HCT116 (cell line): ENCODE measurements around the gene SORCS2. TPM values are rescaled to one million over a fixed set of nuclear protein-coding genes. Genes with fewer than 3 reads are reported as not detected.

Experiments used
- ATAC-seq: fragments of 200-7000 bp; cut with Tn5 transposase; 2 replicates; pipeline ENCODE4 v1.9.1; 2020; ENCODE audit warnings: mild to moderate bottlenecking, moderate library complexity
- BruUV-seq: library from RNA; stranded (reverse); fragments of 400-500 nt; replicated peaks from 2 replicates; lab custom pipeline; 2021; lab: Mats Ljungman, UMichigan
- CTCF ChIA-PET: fragments of 300-600 bp; sonication (Branson Sonifier 250); formaldehyde crosslinking; loops from one replicate; lab custom pipeline; 2021; ENCODE audit warnings: antibody characterized with exemption; lab: Charles Lee
- POLR2A ChIA-PET: fragments of 300-600, 350-600 bp; sonication (Branson Sonifier 250); formaldehyde crosslinking; loops from one replicate; lab custom pipeline; 2021; ENCODE audit warnings: antibody characterized with exemption; lab: Charles Lee
- RAD21 ChIA-PET, 2 experiments: fragments of 300-600 bp; sonication (Branson Sonifier 250); formaldehyde crosslinking; loops; one replicate each; lab custom pipeline; 2023; ENCODE audit warnings: low total read pairs in 2 of 2; ENCODE audit not compliant: uncharacterized antibody in 2 of 2, unreplicated experiment in 2 of 2, low non-redundant PET in 1 of 2; lab: Charles Lee
- DNase-seq: peaks from one replicate; pipeline ENCODE4 v3.0.0-alpha.2; 2010; ENCODE audit warnings: low read depth, low spot score
- H2AFZ ChIP-seq: fragments of 200-600 bp; shearing (Covaris generic), sonication (generic); 2 replicates; pipeline ENCODE4 v1.6.1; 2017; ENCODE audit warnings: low read depth, mixed run types, mixed read lengths, antibody characterized with exemption, low read length; ENCODE audit not compliant: poor library complexity, severe bottlenecking
- H3K27ac ChIP-seq: 2 replicates; pipeline ENCODE4 v1.5.1; 2012; ENCODE audit warnings: low read depth, low read length
- H3K27me3 ChIP-seq: fragments of 200-600 bp; sonication (generic); 2 replicates; pipeline ENCODE4 v1.6.1; 2016; ENCODE audit warnings: mixed run types, low read length, mixed read lengths; ENCODE audit not compliant: insufficient read depth
- H3K36me3 ChIP-seq, 2 experiments: fragments of 200-500 bp in 1 of 2; fragments of 200-600 bp in 1 of 2; sonication (Bioruptor generic) in 1 of 2; sonication (generic) in 1 of 2; 2 replicates each; pipeline versions ENCODE4 v1.5.1 to v1.6.1; 2014 to 2016; ENCODE audit warnings: low read length in 2 of 2, inconsistent platforms in 1 of 2, mixed read lengths in 1 of 2, mixed run types in 1 of 2; ENCODE audit not compliant: insufficient read depth in 2 of 2, control insufficient read depth in 1 of 2
- H3K4me1 ChIP-seq, 2 experiments: fragments of 200-600 bp in 1 of 2; sonication (generic) in 1 of 2; 2 replicates each; pipeline versions ENCODE4 v1.5.1 to v1.6.1; 2012 to 2017; ENCODE audit warnings: low read length in 2 of 2, inconsistent platforms in 1 of 2, mild to moderate bottlenecking in 1 of 2, mixed read lengths in 1 of 2, mixed run types in 1 of 2, moderate library complexity in 1 of 2; ENCODE audit not compliant: insufficient read depth in 2 of 2, control insufficient read depth in 1 of 2
- H3K4me2 ChIP-seq: fragments of 200-600 bp; sonication (generic); 2 replicates; pipeline ENCODE4 v1.6.1; 2017; ENCODE audit warnings: mixed run types, low read length, mixed read lengths
- H3K4me3 ChIP-seq, 2 experiments: fragments of 200-600 bp in 1 of 2; sonication (generic) in 1 of 2; replicated peaks in 1 of 2; 2 replicates each; pipeline ENCODE4 v1.5.1; 2011 to 2016; ENCODE audit warnings: low read length in 2 of 2, control low read depth in 1 of 2, low read depth in 1 of 2, mild to moderate bottlenecking in 1 of 2, mixed read lengths in 1 of 2, mixed run types in 1 of 2
- H3K79me2 ChIP-seq: fragments of 200-600 bp; sonication (generic); 2 replicates; pipeline ENCODE4 v1.6.1; 2017; ENCODE audit warnings: mild to moderate bottlenecking, mixed run types, low read length, moderate library complexity, mixed read lengths; ENCODE audit not compliant: insufficient read depth
- H3K9ac ChIP-seq: fragments of 200-600 bp; sonication (generic); 2 replicates; pipeline ENCODE4 v1.6.1; 2016; ENCODE audit warnings: low read length, mixed read lengths
- H3K9me2 ChIP-seq: fragments of 200-600 bp; sonication (generic), shearing (Covaris generic); 2 replicates; pipeline ENCODE4 v1.6.1; 2017; ENCODE audit warnings: mixed run types, mild to moderate bottlenecking, moderate library complexity; ENCODE audit not compliant: insufficient read depth
- H3K9me3 ChIP-seq, 2 experiments: fragments of 200-500 bp in 1 of 2; fragments of 200-600 bp in 1 of 2; sonication (Bioruptor generic) in 1 of 2; sonication (generic) in 1 of 2; 2 replicates each; pipeline ENCODE4 v1.6.1; 2014 to 2017; ENCODE audit warnings: low read length in 2 of 2, mixed read lengths in 2 of 2, inconsistent platforms in 1 of 2, low read depth in 1 of 2, mild to moderate bottlenecking in 1 of 2, mixed run types in 1 of 2, moderate library complexity in 1 of 2; ENCODE audit not compliant: control insufficient read depth in 1 of 2, insufficient read depth in 1 of 2
- H4K20me1 ChIP-seq: fragments of 200-600 bp; sonication (generic), shearing (Covaris generic); 2 replicates; pipeline ENCODE4 v1.6.1; 2017; ENCODE audit warnings: mixed run types, mild to moderate bottlenecking, moderate library complexity; ENCODE audit not compliant: insufficient read depth
- CEBPB ChIP-seq: IDR thresholded peaks from 2 replicates; pipeline ENCODE4 v1.6.1; 2012; ENCODE audit warnings: low read depth
- ELF1 ChIP-seq: IDR thresholded peaks from 2 replicates; pipeline ENCODE4 v1.6.1; 2012; ENCODE audit warnings: low read depth, borderline replicate concordance
- JUND ChIP-seq: IDR thresholded peaks from 2 replicates; pipeline ENCODE4 v1.6.1; 2012
- SRF ChIP-seq: IDR thresholded peaks from 2 replicates; pipeline ENCODE4 v1.6.1; 2012; ENCODE audit warnings: low read depth
- ZNF274 ChIP-seq: fragments of 200-500 bp; sonication (Bioruptor generic); IDR thresholded peaks from 2 replicates; pipeline ENCODE4 v1.6.1; 2014; ENCODE audit warnings: mild to moderate bottlenecking, low read depth, low read length, inconsistent platforms
- intact Hi-C: fragments of 100-400 bp; cut with micrococcal nuclease; formaldehyde crosslinking; loops from 2 replicates; pipeline ENCODE4 v1.10.0; 2022
- total RNA-seq: library from RNA; stranded (reverse); gene quantifications from one replicate; pipeline ENCODE4 v1.2.1, GENCODE V29; 2021; ENCODE audit not compliant: unreplicated experiment
- TF ChIP-seq, protein P1 (sequence below): IDR thresholded peaks from 2 replicates; pipeline ENCODE4 v1.6.1; 2012; ENCODE audit warnings: low read depth
- TF ChIP-seq, protein P2 (sequence below): IDR thresholded peaks from 2 replicates; pipeline ENCODE4 v1.6.1; 2012

Gene SORCS2
- total RNA-seq, 1 experiment from 2014 or later, result 0.37 TPM

DNA sequence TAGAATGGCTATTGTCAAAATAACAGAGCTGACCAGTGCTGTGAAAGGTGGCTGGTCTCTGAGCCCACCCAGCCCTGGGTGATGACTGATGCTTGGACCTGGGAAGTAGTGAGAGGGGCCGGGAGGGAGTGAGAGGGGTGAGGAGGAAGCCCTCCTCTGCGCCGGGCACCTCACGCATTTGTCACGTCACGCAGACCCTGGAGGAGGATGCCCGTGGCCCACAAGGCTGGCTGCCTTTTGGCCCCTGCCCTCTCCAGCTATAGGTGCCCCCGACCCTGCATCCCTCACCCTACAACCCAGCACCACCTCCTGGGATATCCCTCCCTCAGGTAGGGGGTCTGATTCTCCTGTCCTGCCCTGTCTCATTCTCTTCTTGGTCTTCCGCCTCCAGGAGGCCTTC, 539.9 kb downstream of the SORCS2 start:
- ChIA-PET RAD21 (no interaction called here), POLR2A (no interaction called here), CTCF (no interaction called here)
- no peak overlapping the region for H3K9ac ChIP-seq
- no peak overlapping the region for H3K4me2 ChIP-seq
- no peak overlapping the region for H3K4me3 ChIP-seq
- H2AFZ ChIP-seq, result no peak overlapping the region
- no peaks in the 10 kb centered on the region for H3K9me2 ChIP-seq
- no peaks in the 10 kb centered on the region for H3K27me3 ChIP-seq
- no peaks in the 10 kb centered on the region for H4K20me1 ChIP-seq
- intact Hi-C loops, result no loop called here
- ATAC-seq, result no peak
- no peaks in the 10 kb centered on the region for H3K79me2 ChIP-seq
- DNase-seq, result no peak
- H3K9me3 ChIP-seq, result no peaks in the 10 kb centered on the region
- no peaks in the 10 kb centered on the region for H3K4me1 ChIP-seq
- TF ChIP-seq ELF1, result no peak
- TF ChIP-seq JUND, result no peak
- TF ChIP-seq, protein P1, sequence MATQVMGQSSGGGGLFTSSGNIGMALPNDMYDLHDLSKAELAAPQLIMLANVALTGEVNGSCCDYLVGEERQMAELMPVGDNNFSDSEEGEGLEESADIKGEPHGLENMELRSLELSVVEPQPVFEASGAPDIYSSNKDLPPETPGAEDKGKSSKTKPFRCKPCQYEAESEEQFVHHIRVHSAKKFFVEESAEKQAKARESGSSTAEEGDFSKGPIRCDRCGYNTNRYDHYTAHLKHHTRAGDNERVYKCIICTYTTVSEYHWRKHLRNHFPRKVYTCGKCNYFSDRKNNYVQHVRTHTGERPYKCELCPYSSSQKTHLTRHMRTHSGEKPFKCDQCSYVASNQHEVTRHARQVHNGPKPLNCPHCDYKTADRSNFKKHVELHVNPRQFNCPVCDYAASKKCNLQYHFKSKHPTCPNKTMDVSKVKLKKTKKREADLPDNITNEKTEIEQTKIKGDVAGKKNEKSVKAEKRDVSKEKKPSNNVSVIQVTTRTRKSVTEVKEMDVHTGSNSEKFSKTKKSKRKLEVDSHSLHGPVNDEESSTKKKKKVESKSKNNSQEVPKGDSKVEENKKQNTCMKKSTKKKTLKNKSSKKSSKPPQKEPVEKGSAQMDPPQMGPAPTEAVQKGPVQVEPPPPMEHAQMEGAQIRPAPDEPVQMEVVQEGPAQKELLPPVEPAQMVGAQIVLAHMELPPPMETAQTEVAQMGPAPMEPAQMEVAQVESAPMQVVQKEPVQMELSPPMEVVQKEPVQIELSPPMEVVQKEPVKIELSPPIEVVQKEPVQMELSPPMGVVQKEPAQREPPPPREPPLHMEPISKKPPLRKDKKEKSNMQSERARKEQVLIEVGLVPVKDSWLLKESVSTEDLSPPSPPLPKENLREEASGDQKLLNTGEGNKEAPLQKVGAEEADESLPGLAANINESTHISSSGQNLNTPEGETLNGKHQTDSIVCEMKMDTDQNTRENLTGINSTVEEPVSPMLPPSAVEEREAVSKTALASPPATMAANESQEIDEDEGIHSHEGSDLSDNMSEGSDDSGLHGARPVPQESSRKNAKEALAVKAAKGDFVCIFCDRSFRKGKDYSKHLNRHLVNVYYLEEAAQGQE, result no peak
- TF ChIP-seq CEBPB, result no peak
- TF ChIP-seq, protein P2, sequence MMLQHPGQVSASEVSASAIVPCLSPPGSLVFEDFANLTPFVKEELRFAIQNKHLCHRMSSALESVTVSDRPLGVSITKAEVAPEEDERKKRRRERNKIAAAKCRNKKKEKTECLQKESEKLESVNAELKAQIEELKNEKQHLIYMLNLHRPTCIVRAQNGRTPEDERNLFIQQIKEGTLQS, result no peak
- no peaks in the 10 kb centered on the region for H3K36me3 ChIP-seq
- no TSS peak for BruUV-seq
- no peak overlapping the region for H3K27ac ChIP-seq

DNA sequence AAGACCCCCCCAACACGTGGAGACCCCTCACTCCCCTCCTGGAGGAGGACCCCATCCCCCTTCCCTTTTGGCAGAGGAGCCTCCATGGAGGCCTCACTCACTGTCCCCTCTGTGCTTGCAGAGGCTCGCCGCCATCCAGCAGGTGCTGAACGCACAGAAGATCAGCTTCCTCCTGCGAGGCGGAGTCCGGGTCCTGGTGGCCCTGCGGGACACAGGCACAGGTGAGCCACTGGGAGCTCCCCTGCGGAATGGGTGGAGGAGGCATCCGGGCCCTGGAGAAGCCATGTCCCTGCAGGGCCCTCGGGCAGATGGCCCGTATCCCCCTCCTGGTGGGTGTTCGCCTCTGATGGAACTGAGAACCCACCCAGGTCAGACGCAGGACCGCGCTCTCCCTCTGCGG, 540.9 kb downstream of the SORCS2 start:
- CTCF ChIA-PET, result no interaction called here
- intact Hi-C loops, result no loop called here
- TF ChIP-seq SRF, result no peak
- no peak for TF ChIP-seq ZNF274

More for the DNA sequence above, 540.9 kb downstream of the SORCS2 start:
- H3K4me1 ChIP-seq, result no peaks in the 10 kb centered on the region
- H3K9me2 ChIP-seq, result no peaks in the 10 kb centered on the region
- H2AFZ ChIP-seq, result no peak overlapping the region
- no peak overlapping the region for H3K4me3 ChIP-seq
- H4K20me1 ChIP-seq, result no peaks in the 10 kb centered on the region
- no peak overlapping the region for H3K27ac ChIP-seq
- H3K9ac ChIP-seq, result no peak overlapping the region
- DNase-seq (no peak), ATAC-seq (no peak)
- BruUV-seq, result no TSS peak
- H3K4me2 ChIP-seq, result no peak overlapping the region
- H3K36me3 ChIP-seq, result no peaks in the 10 kb centered on the region
- no peaks in the 10 kb centered on the region for H3K27me3 ChIP-seq
- H3K9me3 ChIP-seq, result no peaks in the 10 kb centered on the region
- no peaks in the 10 kb centered on the region for H3K79me2 ChIP-seq
- RAD21 ChIA-PET, result no interaction called here
- POLR2A ChIA-PET, result no interaction called here
